ENCODE data around the gene LTBP2. TPM values are rescaled to one million over a fixed set of nuclear protein-coding genes. Genes with fewer than 3 reads are reported as not detected.

LTBP2 gene
- total RNA-seq, 3 donors from 2014 or later (not counting 1 experiment from before 2014, with no cell fraction given): 2.1 to 3.7 (median 3.0) TPM

Other genes with a start within 250 kb of the LTBP2 start
- under 1 TPM in 1 of 3 donors, not detected in 2; 0.30 TPM for gene SYNDIG1L, start 186.0 kb downstream of the LTBP2 start, total RNA-seq
- 10 to 100 TPM; 33.2 to 53.6 (median 33.5) TPM for gene NPC2, start 118.9 kb downstream of the LTBP2 start, total RNA-seq
- gene ISCA2, start 118.5 kb downstream of the LTBP2 start, total RNA-seq: 10 to 100 TPM; 12.0 to 18.2 (median 15.3) TPM
- 10 to 100 TPM; 65.9 to 83.0 (median 82.3) TPM for gene AREL1, start 100.8 kb upstream of the LTBP2 start, total RNA-seq
- 10 to 100 TPM; 37.1 to 49.6 (median 40.4) TPM for gene FCF1, start 100.9 kb upstream of the LTBP2 start, total RNA-seq
- gene YLPM1, start 151.1 kb upstream of the LTBP2 start, total RNA-seq: 100 to 1,000 TPM in 1 of 3 donors, 10 to 100 TPM in 2; 86.1 to 101 (median 93.3) TPM